HepG2 (cell line): ENCODE data around the gene KLF3. TPM values are rescaled to one million over a fixed set of nuclear protein-coding genes. Genes with fewer than 3 reads are reported as not detected.

ENCODE experiments used
- ATF3 ChIP-seq: sonication (generic); formaldehyde crosslinking; IDR thresholded peaks from 2 replicates; pipeline ENCODE4 v1.4.0; 2020; ENCODE audit warnings: missing genetic modification reagents
- CENPX ChIP-seq: sonication (generic); formaldehyde crosslinking; IDR thresholded peaks from 2 replicates; pipeline ENCODE4 v1.9.0; 2021; ENCODE audit warnings: mild to moderate bottlenecking, missing genetic modification reagents, moderate library complexity
- CREB3 ChIP-seq: sonication (generic); formaldehyde crosslinking; IDR thresholded peaks from 2 replicates; pipeline ENCODE4 v1.5.0; 2020; ENCODE audit warnings: missing genetic modification reagents
- DR1 ChIP-seq: sonication (generic); formaldehyde crosslinking; IDR thresholded peaks from 2 replicates; pipeline ENCODE4 v1.8.0; 2021; ENCODE audit warnings: mild to moderate bottlenecking, missing genetic modification reagents, inconsistent platforms
- E2F5 ChIP-seq: sonication (generic); formaldehyde crosslinking; conservative IDR thresholded peaks from 2 replicates; pipeline ENCODE4 v1.4.0; 2020; ENCODE audit warnings: missing genetic modification reagents
- FOXK2 ChIP-seq: fragments of 450-650 bp; IDR thresholded peaks from 2 replicates; pipeline ENCODE4 v1.6.1; 2016
- HMG20A ChIP-seq: IDR thresholded peaks from 2 replicates; pipeline ENCODE4 v1.6.1; 2016; ENCODE audit warnings: borderline replicate concordance
- HNRNPLL ChIP-seq: fragments of 200-400 bp; formaldehyde crosslinking; IDR thresholded peaks from 2 replicates; pipeline ENCODE4 v1.6.1; 2017; ENCODE audit warnings: mild to moderate bottlenecking, low read depth, low read length; ENCODE audit not compliant: poor library complexity, severe bottlenecking
- MTF2 ChIP-seq: sonication (generic); formaldehyde crosslinking; IDR thresholded peaks from 2 replicates; pipeline ENCODE4 v1.5.0; 2020; ENCODE audit warnings: missing genetic modification reagents, borderline replicate concordance
- NFRKB ChIP-seq: fragments of 450-650 bp; IDR thresholded peaks from 2 replicates; pipeline ENCODE4 v1.6.1; 2017
- NR2C2 ChIP-seq: sonication (generic); formaldehyde crosslinking; IDR thresholded peaks from 2 replicates; pipeline ENCODE4 v1.4.0; 2020; ENCODE audit warnings: missing genetic modification reagents, mild to moderate bottlenecking, moderate library complexity, borderline replicate concordance
- POLR2G ChIP-seq: fragments of 200-400 bp; formaldehyde crosslinking; IDR thresholded peaks from 2 replicates; pipeline ENCODE4 v1.6.1; 2018; ENCODE audit warnings: mild to moderate bottlenecking, low read depth, low read length, moderate library complexity
- PRDM10 ChIP-seq: sonication (generic); formaldehyde crosslinking; IDR thresholded peaks from 2 replicates; pipeline ENCODE4 v1.4.0; 2020; ENCODE audit warnings: low read depth, missing genetic modification reagents
- REXO4 ChIP-seq: sonication (generic); formaldehyde crosslinking; IDR thresholded peaks from 2 replicates; pipeline ENCODE4 v1.8.0; 2022; ENCODE audit warnings: missing genetic modification reagents, mild to moderate bottlenecking, borderline replicate concordance
- SMARCE1 ChIP-seq: fragments of 450-650 bp; IDR thresholded peaks from 2 replicates; pipeline ENCODE4 v1.6.1; 2017; ENCODE audit warnings: borderline replicate concordance
- SMC3 ChIP-seq: IDR thresholded peaks from 2 replicates; pipeline ENCODE4 v1.6.1; 2011; ENCODE audit warnings: low read length, improper control_type of control experiment
- ZFP82 ChIP-seq: sonication (generic); formaldehyde crosslinking; IDR thresholded peaks from 2 replicates; pipeline ENCODE4 v1.5.1; 2020; ENCODE audit warnings: mild to moderate bottlenecking, missing genetic modification reagents, borderline replicate concordance
- ZNF136 ChIP-seq: sonication (generic); formaldehyde crosslinking; IDR thresholded peaks from 2 replicates; pipeline ENCODE4 v1.8.1; 2022; ENCODE audit warnings: low read depth, mild to moderate bottlenecking, moderate library complexity, missing genetic modification reagents
- ZNF143 ChIP-seq: sonication (generic); formaldehyde crosslinking; IDR thresholded peaks from 2 replicates; pipeline ENCODE4 v1.4.0; 2020; ENCODE audit warnings: missing genetic modification reagents
- ZNF205 ChIP-seq: IDR thresholded peaks from 2 replicates; pipeline ENCODE4 v1.6.1; 2018; ENCODE audit warnings: missing biosample characterization, missing genetic modification reagents
- ZNF343 ChIP-seq: sonication (generic); formaldehyde crosslinking; IDR thresholded peaks from 2 replicates; pipeline ENCODE4 v1.4.0; 2020; ENCODE audit warnings: mild to moderate bottlenecking, missing genetic modification reagents
- ZNF589 ChIP-seq: sonication (generic); formaldehyde crosslinking; conservative IDR thresholded peaks from 2 replicates; pipeline ENCODE4 v1.8.0; 2022; ENCODE audit warnings: mild to moderate bottlenecking, moderate library complexity, missing genetic modification reagents
- ZNF747 ChIP-seq: sonication (generic); formaldehyde crosslinking; IDR thresholded peaks from 2 replicates; pipeline ENCODE4 v1.8.1; 2023; ENCODE audit warnings: missing genetic modification reagents, mild to moderate bottlenecking, borderline replicate concordance
- ZSCAN12 ChIP-seq: sonication (generic); formaldehyde crosslinking; IDR thresholded peaks from 2 replicates; pipeline ENCODE4 v1.9.0; 2021; ENCODE audit warnings: mild to moderate bottlenecking, missing genetic modification reagents
- polyA plus RNA-seq, 8 experiments: library from polyadenylated mRNA; depleted of rRNA in 3 of 8; stranded (reverse) in 7 of 8; unstranded in 1 of 8; fragments of >200 nt; fragmentation: Illumina TruSeq in 4 of 8; extraction: Trizol in 4 of 8; gene quantifications; 2 replicates each; pipeline versions ENCODE4 v1.2.1 to v1.2.3, GENCODE V29; 2011 to 2016; ENCODE audit warnings: low read depth in 4 of 8, missing spikeins in 1 of 8, mixed read lengths in 1 of 8; ENCODE audit not compliant: insufficient read depth in 1 of 8
- total RNA-seq, 5 experiments: library from RNA; depleted of rRNA; stranded (reverse); fragments of >200 nt; fragmentation: Illumina TruSeq; extraction: Trizol; gene quantifications; 2 replicates each; pipeline ENCODE4 v1.2.3, GENCODE V29; 2016; ENCODE audit warnings: low read depth in 1 of 5

Gene KLF3
- total and polyA plus RNA-seq, 2 of the 13 experiments (the other 11 are each of a cell fraction or from before 2014, with no cell fraction given), result 29.1 to 37.8 TPM

GRCh38 chr4:38667085-38667893, 3.3 kb downstream of the KLF3 start (continued):
- TF ChIP-seq NR2C2 (CRISPR knock-in tag) (peak; percentile 49; the same call in 1 of the 2 replicates), PRDM10 (CRISPR knock-in tag) (peak; percentile 60; the same call in 1 of the 2 replicates), ZSCAN12 (CRISPR knock-in tag) (0 out of 2 replicates have a peak, but pooled peaks have one; percentile 39), ZNF143 (CRISPR knock-in tag) (0 out of 2 replicates have a peak, but pooled peaks have one; percentile 19), DR1 (CRISPR knock-in tag) (no peak), ZNF747 (CRISPR knock-in tag) (no peak; the same call in 1 of the 2 replicates), ZFP82 (CRISPR knock-in tag) (peak; percentile 80; the same call in 1 of the 2 replicates), SMC3 (peak; percentile 40; the same call in 1 of the 2 replicates), E2F5 (CRISPR knock-in tag) (no peak), FOXK2 (peak; percentile 63), ZNF205 (CRISPR knock-in tag) (peak; percentile 25; the same call in 1 of the 2 replicates), POLR2G (peak; percentile 83), ZNF136 (CRISPR knock-in tag) (peak; percentile 29; the same call in 1 of the 2 replicates), NFRKB (no peak), ZNF343 (0 out of 2 replicates have a peak, but pooled peaks have one; percentile 57), HNRNPLL (no peak), CREB3 (peak; percentile 34; the same call in 1 of the 2 replicates), CENPX (CRISPR knock-in tag) (no peak), ATF3 (CRISPR knock-in tag) (peak; percentile 95), MTF2 (CRISPR knock-in tag) (no peak), HMG20A (CRISPR knock-in tag) (peak; percentile 81; the same call in 1 of the 2 replicates), ZNF589 (CRISPR knock-in tag) (peak; percentile 54; the same call in 1 of the 2 replicates), SMARCE1 (no peak), REXO4 (no peak)
